SK-N-SH (cell line): ENCODE measurements around the gene GABRR2. TPM values are rescaled to one million over a fixed set of nuclear protein-coding genes. Genes with fewer than 3 reads are reported as not detected.

ENCODE experiments used
- CTCF ChIA-PET: fragments of 300-600, 350-600 bp; formaldehyde crosslinking; extraction: SDS; loops from one replicate; lab custom pipeline; 2021; lab: Yijun Ruan, JAX
- POLR2A ChIA-PET: fragments of 350-600 bp; sonication (Branson Sonifier 250); formaldehyde crosslinking; extraction: SDS; loops from one replicate; lab custom pipeline; 2020; ENCODE audit warnings: antibody characterized with exemption, inconsistent platforms; lab: Yijun Ruan, JAX
- DNase-seq: peaks from one replicate; pipeline ENCODE4 v3.0.0; 2012
- H2AFZ ChIP-seq: fragments of 200-600 bp; sonication (generic); 2 replicates; pipeline ENCODE4 v1.8.1; 2016; ENCODE audit warnings: antibody characterized with exemption, mild to moderate bottlenecking, low read depth
- H3F3A ChIP-seq: fragments of 200-600 bp; sonication (generic); replicated peaks from 2 replicates; pipeline ENCODE3; 2016; ENCODE audit warnings: antibody characterized with exemption, mild to moderate bottlenecking; ENCODE audit not compliant: insufficient read depth
- H3K27ac ChIP-seq, 2 experiments: fragments of 200-500 bp in 1 of 2; fragments of 200-600 bp in 1 of 2; sonication (Bioruptor generic) in 1 of 2; sonication (generic), shearing (Covaris generic) in 1 of 2; 2 replicates each; pipeline versions ENCODE4 v1.5.1 to v1.6.1; 2014 to 2016; ENCODE audit warnings: low read depth in 2 of 2, inconsistent platforms in 1 of 2, low read length in 1 of 2, mild to moderate bottlenecking in 1 of 2, mixed read lengths in 1 of 2
- H3K27me3 ChIP-seq: fragments of 200-600 bp; sonication (generic), shearing (Covaris generic); 2 replicates; pipeline ENCODE4 v1.6.1; 2016; ENCODE audit warnings: mixed run types; ENCODE audit not compliant: insufficient read depth
- H3K36me3 ChIP-seq, 2 experiments: fragments of 200-500 bp in 1 of 2; fragments of 200-600 bp in 1 of 2; sonication (Bioruptor generic) in 1 of 2; sonication (generic) in 1 of 2; replicated peaks in 1 of 2; 2 replicates each; pipeline versions ENCODE3 to v1.5.1; 2014 to 2016; ENCODE audit warnings: low read length in 1 of 2, mild to moderate bottlenecking in 1 of 2; ENCODE audit not compliant: insufficient read depth in 2 of 2, control insufficient read depth in 1 of 2
- H3K4me1 ChIP-seq, 2 experiments: fragments of 200-500 bp in 1 of 2; fragments of 200-600 bp in 1 of 2; sonication (Bioruptor generic) in 1 of 2; sonication (generic), shearing (Covaris generic) in 1 of 2; 2 replicates each; pipeline versions ENCODE4 v1.5.1 to v1.6.1; 2014 to 2016; ENCODE audit warnings: low read depth in 1 of 2, low read length in 1 of 2, mixed run types in 1 of 2; ENCODE audit not compliant: insufficient read depth in 2 of 2, control insufficient read depth in 1 of 2
- H3K4me2 ChIP-seq: fragments of 200-600 bp; sonication (generic), shearing (Covaris generic); 2 replicates; pipeline ENCODE4 v1.6.1; 2017; ENCODE audit warnings: mixed run types
- H3K4me3 ChIP-seq, 2 experiments: fragments of 200-500 bp in 1 of 2; fragments of 200-600 bp in 1 of 2; sonication (Bioruptor generic) in 1 of 2; sonication (generic), shearing (Covaris generic) in 1 of 2; 2 replicates each; pipeline versions ENCODE4 v1.5.1 to v1.8.1; 2014 to 2016; ENCODE audit warnings: low read depth in 2 of 2, inconsistent platforms in 1 of 2, low read length in 1 of 2, mild to moderate bottlenecking in 1 of 2, mixed read lengths in 1 of 2, moderate library complexity in 1 of 2
- H3K79me2 ChIP-seq: fragments of 200-600 bp; sonication (generic); 2 replicates; pipeline ENCODE4 v1.8.1; 2017; ENCODE audit warnings: mild to moderate bottlenecking; ENCODE audit not compliant: insufficient read depth
- H3K9ac ChIP-seq: fragments of 200-600 bp; sonication (generic); 2 replicates; pipeline ENCODE4 v1.6.1; 2017; ENCODE audit warnings: mixed run types
- H3K9me2 ChIP-seq: fragments of 200-600 bp; sonication (generic); 2 replicates; pipeline ENCODE4 v1.6.1; 2017; ENCODE audit warnings: mixed run types
- H3K9me3 ChIP-seq: fragments of 200-600 bp; sonication (generic); 2 replicates; pipeline ENCODE4 v1.6.1; 2017; ENCODE audit warnings: mixed run types, mild to moderate bottlenecking, moderate library complexity
- H4K20me1 ChIP-seq: fragments of 200-600 bp; sonication (generic); 2 replicates; pipeline ENCODE4 v1.6.1; 2017; ENCODE audit warnings: mild to moderate bottlenecking, mixed run types; ENCODE audit not compliant: insufficient read depth
- ELF1 ChIP-seq: IDR thresholded peaks from 2 replicates; pipeline ENCODE4 v1.4.0; 2012
- EZH2phosphoT487 ChIP-seq: fragments of 200-600 bp; sonication (generic); IDR thresholded peaks from 2 replicates; pipeline ENCODE4 v1.6.1; 2017; ENCODE audit warnings: low read depth, mixed run types, mild to moderate bottlenecking, antibody characterized with exemption, moderate library complexity, borderline replicate concordance
- FOXM1 ChIP-seq: IDR thresholded peaks from 2 replicates; pipeline ENCODE4 v1.4.0; 2012; ENCODE audit warnings: low read depth, mild to moderate bottlenecking
- GABPA ChIP-seq: IDR thresholded peaks from 2 replicates; pipeline ENCODE4 v1.4.0; 2012; ENCODE audit warnings: low read depth, mild to moderate bottlenecking
- IRF3 ChIP-seq: fragments of 150-350 bp; IDR thresholded peaks from 2 replicates; pipeline ENCODE4 v1.6.1; 2016; ENCODE audit warnings: mild to moderate bottlenecking, low read depth, low read length
- JUND ChIP-seq: IDR thresholded peaks from 2 replicates; pipeline ENCODE4 v1.4.0; 2012
- MAX ChIP-seq: IDR thresholded peaks from 2 replicates; pipeline ENCODE4 v1.4.0; 2012; ENCODE audit warnings: low read depth
- MXI1 ChIP-seq: IDR thresholded peaks from 2 replicates; pipeline ENCODE4 v1.6.1; 2012; ENCODE audit warnings: mild to moderate bottlenecking, low read depth, low read length, improper control_type of control experiment
- NFIC ChIP-seq: IDR thresholded peaks from 2 replicates; pipeline ENCODE4 v1.4.0; 2012; ENCODE audit warnings: borderline replicate concordance
- PBX3 ChIP-seq: IDR thresholded peaks from 2 replicates; pipeline ENCODE4; 2012
- POLR2AphosphoS5 ChIP-seq: IDR thresholded peaks from 2 replicates; pipeline ENCODE4 v1.6.1; 2012; ENCODE audit warnings: low read depth, low read length
- RCOR1 ChIP-seq: fragments of 150-350 bp; IDR thresholded peaks from 2 replicates; pipeline ENCODE4 v1.6.1; 2017; ENCODE audit warnings: antibody characterized with exemption, low read length
- REST ChIP-seq: IDR thresholded peaks from 2 replicates; pipeline ENCODE4 v1.6.1; 2012; ENCODE audit warnings: mild to moderate bottlenecking, low read depth, low read length, moderate library complexity
- RXRA ChIP-seq: IDR thresholded peaks from 2 replicates; pipeline ENCODE4 v1.4.0; 2012; ENCODE audit warnings: low read depth, mild to moderate bottlenecking, borderline replicate concordance
- SIN3A ChIP-seq: IDR thresholded peaks from 2 replicates; pipeline ENCODE4 v1.6.1; 2012; ENCODE audit warnings: low read depth, mild to moderate bottlenecking, low read length, moderate library complexity, borderline replicate concordance
- SMC3 ChIP-seq: IDR thresholded peaks from 2 replicates; pipeline ENCODE4 v1.6.1; 2012; ENCODE audit warnings: low read depth, low read length, improper control_type of control experiment
- USF1 ChIP-seq: IDR thresholded peaks from 2 replicates; pipeline ENCODE4 v1.4.0; 2012; ENCODE audit warnings: low read depth, borderline replicate concordance
- WGBS: methylation state at CpG from one replicate; pipeline ENCODE4 v1.1.6; 2017; ENCODE audit warnings: low lambda C conversion rate; 5-methylcytosine and 5-hydroxymethylcytosine counted together
- polyA plus RNA-seq, 3 experiments: library from polyadenylated mRNA; depleted of rRNA; stranded (reverse); fragments of >200 nt; gene quantifications; 2 replicates each; pipeline ENCODE4 v1.2.3, GENCODE V29; 2012

GABRR2 gene
- polyA plus RNA-seq, 1 of the 3 experiments (the other 2 are of a cell fraction): 0.18 TPM

GRCh38 chr6:89298680-89299465 lies 16.2 kb downstream of the GABRR2 start:
- WGBS: 79% methylated on average over 4 of the region's 4 CpGs
- POLR2A ChIA-PET: no interaction called here
- DNase-seq: no peak
- TF ChIP-seq SIN3A (no peak), USF1 (no peak), MAX (no peak), FOXM1 (no peak), RXRA (no peak), GABPA (no peak), NFIC (no peak), MXI1 (no peak), SMC3 (no peak), PBX3 (no peak)
- TF ChIP-seq, all 33 proteins: peak for 0
- H2AFZ ChIP-seq: no peak overlapping the region
- peaks cover 8 to 18% of the 10 kb centered on the region in 2 experiments; a peak in 2 of 4 replicates for H3K4me1 ChIP-seq
- H4K20me1 ChIP-seq: peaks cover 8% of the 10 kb centered on the region; the same call in 1 of the 2 replicates
- H3K36me3 ChIP-seq: no peaks in the 10 kb centered on the region
- H3K27me3 ChIP-seq: no peaks in the 10 kb centered on the region
- no peak overlapping the region for H3K9ac ChIP-seq
- H3K4me3 ChIP-seq: no peak overlapping the region
- H3K9me3 ChIP-seq: no peaks in the 10 kb centered on the region
- peak overlapping the region in 1 of 2 experiments; percentile 45; a peak in 1 of 4 replicates for H3K27ac ChIP-seq
- H3K79me2 ChIP-seq: no peaks in the 10 kb centered on the region
- peaks cover 6% of the 10 kb centered on the region for H3F3A ChIP-seq
- CTCF ChIA-PET: interaction anchor here (1.2 to 1.9 kb wide), 2 partner anchors 9 to 156 kb away, joined by 4 to 6 read pairs; no protein-coding TSS in a partner anchor
- H3K9me2 ChIP-seq: no peaks in the 10 kb centered on the region
- no peak overlapping the region for H3K4me2 ChIP-seq

GRCh38 chr6:89297695-89298351 lies 17.3 kb downstream of the GABRR2 start:
- peak overlapping the region in 1 of 2 experiments; percentile 45; a peak in 2 of 4 replicates for H3K27ac ChIP-seq
- no peak overlapping the region for H3K4me3 ChIP-seq
- peaks cover 8% of the 10 kb centered on the region; the same call in 1 of the 2 replicates for H4K20me1 ChIP-seq
- no peaks in the 10 kb centered on the region for H3K9me3 ChIP-seq
- no peak for DNase-seq
- ChIA-PET CTCF (interaction anchor here (0.6 to 1.9 kb wide), 4 partner anchors 8 to 178 kb away, joined by 3 to 6 read pairs (median 4); no protein-coding TSS in a partner anchor), POLR2A (no interaction called here)
- 34% methylated on average over 11 of the region's 12 CpGs for WGBS
- H3K36me3 ChIP-seq: no peaks in the 10 kb centered on the region
- peaks cover 8 to 18% of the 10 kb centered on the region in 2 experiments; a peak in 2 of 4 replicates for H3K4me1 ChIP-seq
- no peaks in the 10 kb centered on the region for H3K79me2 ChIP-seq
- no peak overlapping the region for H2AFZ ChIP-seq
- peaks cover 6% of the 10 kb centered on the region for H3F3A ChIP-seq
- no peaks in the 10 kb centered on the region for H3K9me2 ChIP-seq
- H3K27me3 ChIP-seq: no peaks in the 10 kb centered on the region
- H3K9ac ChIP-seq: no peak overlapping the region
- H3K4me2 ChIP-seq: peak overlapping the region; percentile 35; the same call in 1 of the 2 replicates
- TF ChIP-seq NFIC (peak; percentile 93), FOXM1 (no peak), JUND (peak; percentile 91), RCOR1 (peak; percentile 85), REST (peak; percentile 80), RXRA (peak; percentile 99), ELF1 (peak; percentile 61), MAX (0 out of 2 replicates have a peak, but pooled peaks have one; percentile 61), POLR2AphosphoS5 (peak; percentile 91; the same call in 1 of the 2 replicates), EZH2phosphoT487 (no peak), IRF3 (no peak)
